ENCODE results near the gene MARK4. TPM values are rescaled to one million over a fixed set of nuclear protein-coding genes. Genes with fewer than 3 reads are reported as not detected.
"Not testable (repeated sequence)": the region's sequence is repeated elsewhere in the genome, so short reads cannot be mapped to it uniquely, and the experiment has no call there.

The MARK4 gene
- total RNA-seq, 2 donors from 2014 or later: 28.9 to 36.4 TPM

GRCh38 chr19:45267296-45267695, 16.2 kb downstream of the MARK4 start:
- H3K36me3 Mint-ChIP-seq (ENCODE audit: low read depth): peaks cover 7% of the 10 kb centered on the region
- peaks cover 8% of the 10 kb centered on the region for H3K4me1 Mint-ChIP-seq

GRCh38 chr19:45269939-45270338, 18.9 kb downstream of the MARK4 start:
- ATAC-seq: not testable (repeated sequence)

More at GRCh38 chr19:45267296-45267695, 16.2 kb downstream of the MARK4 start:
- DNase-seq (no peak), ATAC-seq (no peak)
- Mint-ChIP-seq H3K4me3 (no peak overlapping the region), H3K27ac (no peak overlapping the region), H3K27me3 (no peaks in the 10 kb centered on the region)
- H3K9me3 ChIP-seq (ENCODE audit: control insufficient read depth, low read length, poor library complexity, severe bottlenecking): no peaks in the 10 kb centered on the region

DNA sequence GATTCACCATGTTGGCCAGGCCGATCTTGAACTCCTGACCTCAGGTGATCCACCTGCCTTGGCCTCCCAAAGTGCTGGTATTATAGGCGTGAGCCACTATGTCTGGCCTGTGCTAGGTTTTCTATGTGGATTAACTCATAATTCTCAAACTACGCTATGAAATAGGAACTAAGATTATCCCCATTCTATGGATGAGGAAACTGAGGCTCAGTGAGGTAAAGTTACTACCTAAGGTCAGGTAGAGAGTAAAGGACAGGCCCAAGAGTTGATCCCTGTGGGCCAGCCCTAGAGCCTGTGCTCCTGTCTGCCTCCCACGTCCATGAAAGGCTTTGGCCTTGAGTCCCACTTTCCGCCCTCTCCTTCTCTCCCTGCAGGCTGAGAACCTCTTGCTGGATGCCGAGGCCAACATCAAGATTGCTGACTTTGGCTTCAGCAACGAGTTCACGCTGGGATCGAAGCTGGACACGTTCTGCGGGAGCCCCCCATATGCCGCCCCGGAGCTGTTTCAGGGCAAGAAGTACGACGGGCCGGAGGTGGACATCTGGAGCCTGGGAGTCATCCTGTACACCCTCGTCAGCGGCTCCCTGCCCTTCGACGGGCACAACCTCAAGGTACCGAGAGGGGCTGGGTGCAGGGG, 20.1 kb downstream of the MARK4 start:
- Mint-ChIP-seq H3K4me3 (no peak overlapping the region), H3K4me1 (no peaks in the 10 kb centered on the region), H3K27ac (no peak overlapping the region), H3K27me3 (no peaks in the 10 kb centered on the region), H3K36me3 (ENCODE audit: low read depth) (peaks cover under 1% of the 10 kb centered on the region)
- H3K9me3 ChIP-seq (ENCODE audit: control insufficient read depth, low read length, poor library complexity, severe bottlenecking): no peaks in the 10 kb centered on the region
- no peak for DNase-seq
- ATAC-seq: no peak

More at GRCh38 chr19:45269939-45270338, 18.9 kb downstream of the MARK4 start:
- H3K27me3 Mint-ChIP-seq; H3K4me3 Mint-ChIP-seq; H3K36me3 Mint-ChIP-seq (ENCODE audit: low read depth); H3K27ac Mint-ChIP-seq; DNase-seq; H3K4me1 Mint-ChIP-seq; H3K9me3 ChIP-seq (ENCODE audit: control insufficient read depth, low read length, poor library complexity, severe bottlenecking): not testable (repeated sequence)

GRCh38 chr19:45271735-45272108, 20.7 kb downstream of the MARK4 start:
- H3K4me1 Mint-ChIP-seq: no peaks in the 10 kb centered on the region
- no peak overlapping the region for H3K4me3 Mint-ChIP-seq
- ATAC-seq (no peak), DNase-seq (no peak)
- no peaks in the 10 kb centered on the region for H3K27me3 Mint-ChIP-seq
- peaks cover 2% of the 10 kb centered on the region for H3K36me3 Mint-ChIP-seq (ENCODE audit: low read depth)
- H3K9me3 ChIP-seq (ENCODE audit: control insufficient read depth, low read length, poor library complexity, severe bottlenecking): no peaks in the 10 kb centered on the region
- H3K27ac Mint-ChIP-seq: no peak overlapping the region

GRCh38 chr19:45273521-45273855, 22.4 kb downstream of the MARK4 start:
- no peaks in the 10 kb centered on the region for H3K27me3 Mint-ChIP-seq
- H3K27ac Mint-ChIP-seq: no peak overlapping the region
- no peaks in the 10 kb centered on the region for H3K4me1 Mint-ChIP-seq
- no peak overlapping the region for H3K4me3 Mint-ChIP-seq
- DNase-seq: no peak
- peaks cover 6% of the 10 kb centered on the region for H3K36me3 Mint-ChIP-seq (ENCODE audit: low read depth)
- ATAC-seq: no peak
- no peaks in the 10 kb centered on the region for H3K9me3 ChIP-seq (ENCODE audit: control insufficient read depth, low read length, poor library complexity, severe bottlenecking)

DNA sequence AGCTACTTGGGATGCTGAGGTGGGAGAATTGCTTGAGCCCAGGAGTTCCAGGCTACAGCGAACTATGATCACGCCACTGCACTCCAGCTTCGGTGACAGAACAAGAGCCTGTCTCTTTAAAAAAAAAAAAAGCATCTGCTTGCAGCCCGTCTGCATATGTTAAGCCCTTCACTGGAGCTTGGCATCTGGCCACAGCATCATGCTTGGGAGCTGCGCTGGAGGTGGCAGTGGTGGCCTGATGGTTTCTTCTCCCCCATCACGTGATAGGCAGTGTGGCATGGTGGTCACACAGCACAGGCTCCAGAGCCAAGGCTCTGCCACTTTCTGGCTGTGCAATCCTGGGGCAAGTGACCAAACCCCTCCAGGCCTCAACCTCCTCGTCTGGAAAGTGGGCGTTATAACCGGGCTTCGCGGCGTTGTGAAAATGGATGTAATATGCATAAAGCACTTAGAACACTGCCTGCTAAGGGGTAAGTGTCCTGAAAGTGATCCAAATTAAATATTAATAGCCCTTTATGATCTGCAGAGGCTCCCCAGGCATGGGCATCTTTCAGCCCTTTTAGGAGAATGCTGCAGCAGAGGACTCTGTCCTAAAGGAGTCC, 24.4 kb downstream of the MARK4 start:
- no peaks in the 10 kb centered on the region for H3K9me3 ChIP-seq (ENCODE audit: control insufficient read depth, low read length, poor library complexity, severe bottlenecking)
- DNase-seq (no peak), ATAC-seq (no peak)
- H3K4me1 Mint-ChIP-seq: no peaks in the 10 kb centered on the region
- peaks cover 6% of the 10 kb centered on the region for H3K36me3 Mint-ChIP-seq (ENCODE audit: low read depth)
- no peaks in the 10 kb centered on the region for H3K27me3 Mint-ChIP-seq
- no peak overlapping the region for H3K4me3 Mint-ChIP-seq
- no peak overlapping the region for H3K27ac Mint-ChIP-seq

DNA sequence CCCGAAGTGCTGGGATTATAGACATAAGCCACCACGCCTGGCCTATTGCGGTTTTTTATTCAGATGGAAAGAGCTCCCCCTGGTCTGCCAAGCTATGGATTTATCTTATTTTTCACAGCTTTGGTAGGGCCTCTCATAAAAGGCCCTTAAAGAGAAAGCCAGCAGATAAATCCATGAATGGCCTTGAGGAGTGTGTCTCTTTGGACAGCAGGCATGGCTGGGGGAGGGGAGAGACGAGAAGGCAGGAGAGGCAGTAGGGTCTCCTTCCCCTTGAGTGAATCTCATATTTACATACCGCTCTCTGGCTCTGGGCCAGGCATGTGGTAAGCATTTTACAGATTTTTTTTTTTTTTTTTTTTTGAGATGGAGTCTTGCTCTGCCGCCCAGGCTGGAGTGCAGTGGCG, 25.2 kb downstream of the MARK4 start:
- Mint-ChIP-seq H3K4me3 (no peak overlapping the region), H3K4me1 (no peaks in the 10 kb centered on the region), H3K36me3 (ENCODE audit: low read depth) (peaks cover 6% of the 10 kb centered on the region), H3K27ac (no peak overlapping the region), H3K27me3 (no peaks in the 10 kb centered on the region)
- ATAC-seq (no peak), DNase-seq (no peak)
- no peaks in the 10 kb centered on the region for H3K9me3 ChIP-seq (ENCODE audit: control insufficient read depth, low read length, poor library complexity, severe bottlenecking)

DNA sequence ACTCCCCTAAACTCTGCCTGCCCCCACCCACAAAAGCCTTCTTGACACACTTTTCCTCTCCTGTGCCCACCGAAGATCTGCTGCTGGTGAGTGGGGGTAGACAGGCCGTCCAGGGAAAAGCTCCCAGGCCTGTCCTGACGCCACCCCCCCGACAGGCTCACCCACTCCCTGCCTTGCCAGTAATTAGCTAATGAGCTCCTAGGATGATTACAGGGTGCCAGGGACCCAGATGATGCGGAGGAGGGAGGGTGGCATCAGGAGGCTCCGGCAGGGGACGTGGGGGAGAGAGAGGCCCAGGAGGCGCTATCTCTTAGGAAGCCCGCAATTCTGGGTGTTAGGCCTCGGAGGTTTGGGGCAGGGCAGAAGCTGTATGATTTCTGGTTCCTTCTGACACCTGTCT, 27.0 kb downstream of the MARK4 start:
- H3K27ac Mint-ChIP-seq: no peak overlapping the region
- H3K4me3 Mint-ChIP-seq: no peak overlapping the region
- no peaks in the 10 kb centered on the region for H3K27me3 Mint-ChIP-seq
- H3K9me3 ChIP-seq (ENCODE audit: control insufficient read depth, low read length, poor library complexity, severe bottlenecking): no peaks in the 10 kb centered on the region
- H3K4me1 Mint-ChIP-seq: no peaks in the 10 kb centered on the region
- DNase-seq: no peak
- no peak for ATAC-seq
- peaks cover 6% of the 10 kb centered on the region for H3K36me3 Mint-ChIP-seq (ENCODE audit: low read depth)

GRCh38 chr19:45279587-45280192, 28.6 kb downstream of the MARK4 start:
- ATAC-seq (no peak), DNase-seq (no peak)
- Mint-ChIP-seq H3K36me3 (ENCODE audit: low read depth) (peaks cover 8% of the 10 kb centered on the region), H3K4me3 (no peak overlapping the region), H3K27ac (no peak overlapping the region), H3K27me3 (no peaks in the 10 kb centered on the region), H3K4me1 (no peaks in the 10 kb centered on the region)
- H3K9me3 ChIP-seq (ENCODE audit: control insufficient read depth, low read length, poor library complexity, severe bottlenecking): no peaks in the 10 kb centered on the region

GRCh38 chr19:45280471-45280961, 29.4 kb downstream of the MARK4 start:
- Mint-ChIP-seq H3K36me3 (ENCODE audit: low read depth) (peaks cover 8% of the 10 kb centered on the region), H3K4me3 (no peak overlapping the region), H3K4me1 (no peaks in the 10 kb centered on the region), H3K27ac (no peak overlapping the region), H3K27me3 (no peaks in the 10 kb centered on the region)
- no peak for DNase-seq
- no peaks in the 10 kb centered on the region for H3K9me3 ChIP-seq (ENCODE audit: control insufficient read depth, low read length, poor library complexity, severe bottlenecking)
- no peak for ATAC-seq

GRCh38 chr19:45283443-45284033, 32.5 kb downstream of the MARK4 start:
- no peak for ATAC-seq
- Mint-ChIP-seq H3K36me3 (ENCODE audit: low read depth) (peaks cover 2% of the 10 kb centered on the region), H3K27me3 (no peaks in the 10 kb centered on the region)

GRCh38 chr19:45290381-45290931, 39.4 kb downstream of the MARK4 start:
- Mint-ChIP-seq H3K27ac (no peak overlapping the region), H3K4me3 (no peak overlapping the region), H3K27me3 (no peaks in the 10 kb centered on the region), H3K4me1 (no peaks in the 10 kb centered on the region), H3K36me3 (ENCODE audit: low read depth) (peaks cover 6% of the 10 kb centered on the region)
- H3K9me3 ChIP-seq (ENCODE audit: control insufficient read depth, low read length, poor library complexity, severe bottlenecking): no peaks in the 10 kb centered on the region
- DNase-seq (no peak), ATAC-seq (no peak)

More at GRCh38 chr19:45283443-45284033, 32.5 kb downstream of the MARK4 start:
- DNase-seq: no peak
- no peaks in the 10 kb centered on the region for H3K4me1 Mint-ChIP-seq
- H3K27ac Mint-ChIP-seq: no peak overlapping the region
- H3K4me3 Mint-ChIP-seq: no peak overlapping the region
- no peaks in the 10 kb centered on the region for H3K9me3 ChIP-seq (ENCODE audit: control insufficient read depth, low read length, poor library complexity, severe bottlenecking)

GRCh38 chr19:45291834-45292233, 40.8 kb downstream of the MARK4 start:
- Mint-ChIP-seq H3K4me3 (no peak overlapping the region), H3K27me3 (no peaks in the 10 kb centered on the region), H3K36me3 (ENCODE audit: low read depth) (peaks cover 6% of the 10 kb centered on the region), H3K27ac (no peak overlapping the region), H3K4me1 (no peaks in the 10 kb centered on the region)
- ATAC-seq (no peak), DNase-seq (no peak)
- H3K9me3 ChIP-seq (ENCODE audit: control insufficient read depth, low read length, poor library complexity, severe bottlenecking): no peaks in the 10 kb centered on the region
